GM18870 (cell line): ENCODE measurements around the gene ABITRAM.
"Not testable (repeated sequence)": the region's sequence is repeated elsewhere in the genome, so short reads cannot be mapped to it uniquely, and the experiment has no call there.

ENCODE experiments used
- ATAC-seq: cut with Tn5 transposase; IDR thresholded peaks from one replicate; pipeline ENCODE4 v1.9.1; 2021; ENCODE audit warnings: moderate library complexity; ENCODE audit not compliant: unreplicated experiment

The ABITRAM gene

DNA sequence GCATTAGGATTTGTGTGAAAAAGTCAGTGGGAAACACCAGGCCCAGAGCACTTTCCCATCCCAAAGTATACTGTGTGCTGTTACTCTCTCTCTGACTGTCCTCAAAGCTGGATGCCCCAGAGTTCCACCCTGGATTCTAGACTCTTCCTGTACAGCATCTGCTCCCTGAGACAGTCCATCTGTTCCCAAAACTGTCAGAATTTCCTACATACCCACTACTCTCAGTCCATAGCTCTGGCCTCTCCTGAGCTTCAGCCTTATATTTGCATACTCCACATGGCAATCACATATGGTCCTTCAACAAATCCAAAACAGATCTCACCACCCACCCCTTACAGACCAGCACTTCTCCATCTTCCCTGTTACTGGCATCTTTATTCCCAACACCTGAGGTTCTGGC lies 9.7 kb upstream of the ABITRAM start:
- ATAC-seq, result no peak

DNA sequence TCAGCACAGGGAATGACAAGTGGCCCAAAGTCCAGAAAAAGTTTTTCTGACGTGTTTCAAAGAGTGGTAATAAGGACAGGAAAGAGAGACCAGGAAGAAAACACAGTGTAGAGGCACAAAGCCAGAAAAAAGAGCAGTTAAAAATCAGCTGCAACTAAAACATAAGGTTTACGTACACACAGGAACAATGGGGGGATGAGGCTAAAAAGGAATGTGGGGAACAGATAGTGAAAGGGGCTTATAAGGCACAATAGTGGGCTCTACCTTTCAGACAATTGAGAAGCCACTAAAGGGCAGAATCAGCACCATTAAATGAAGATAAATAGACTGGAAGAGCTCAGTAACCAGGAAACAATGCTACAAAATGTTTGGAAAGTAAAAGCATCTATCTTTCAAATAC lies 5.8 kb upstream of the ABITRAM start:
- ATAC-seq, result no peak

DNA sequence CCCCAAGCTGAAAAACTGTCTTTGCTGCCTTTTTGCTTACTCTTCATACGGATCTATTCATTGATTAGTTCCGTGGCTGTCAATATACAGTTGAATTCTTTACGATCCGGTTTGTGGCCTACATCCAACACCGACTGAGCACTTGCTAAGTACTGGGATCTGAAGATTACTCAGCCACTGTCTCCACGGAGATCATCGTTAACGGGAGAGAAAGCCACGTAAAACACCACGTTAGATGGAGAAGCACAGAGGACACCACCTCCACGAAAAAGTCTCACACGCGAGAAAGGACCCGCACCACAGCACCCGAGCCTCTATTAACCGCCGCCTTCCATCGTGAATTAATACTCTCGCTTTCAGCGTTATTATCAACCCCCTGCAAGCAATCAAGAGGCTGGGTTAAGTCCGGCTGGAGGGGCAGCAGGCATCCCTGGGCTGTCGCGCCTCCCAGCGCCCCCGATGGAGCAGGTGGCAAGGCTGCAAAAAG lies 926 bp upstream of the ABITRAM start:
- no peak for ATAC-seq

DNA sequence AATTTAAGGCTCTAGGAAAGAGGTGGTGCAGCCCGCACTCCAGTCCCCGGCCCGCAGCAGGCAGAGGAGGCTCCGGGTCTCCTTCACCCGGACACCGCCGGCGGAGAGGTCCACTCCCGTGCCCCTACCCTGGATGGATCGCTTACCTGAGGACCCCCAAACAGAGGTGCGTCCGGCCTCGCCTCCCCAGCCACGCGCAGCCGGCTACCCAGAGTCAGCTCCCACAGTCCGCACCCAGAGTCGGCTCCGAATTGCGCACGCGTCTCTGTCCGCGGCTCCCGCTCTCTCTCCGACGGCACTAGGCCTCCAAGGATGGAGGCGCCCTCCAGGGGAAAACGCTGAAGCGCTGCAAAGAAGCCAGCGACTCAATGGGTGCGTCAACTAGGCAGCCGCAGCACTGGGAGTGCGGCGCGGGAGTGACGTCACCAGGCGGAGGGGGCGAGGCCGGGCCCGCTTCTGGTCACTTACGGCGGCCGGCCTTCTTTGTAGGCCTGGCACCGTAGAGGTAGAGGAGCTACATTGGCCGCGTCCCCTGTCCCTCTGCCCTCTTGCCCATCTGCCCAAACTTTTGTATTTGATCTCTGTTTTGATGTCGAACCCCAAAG lies 380 bp upstream of the ABITRAM start, which contains the start of gene ELP1:
Gene ELP1, minus strand, starts transcription at position 407 of the 605 bp plus-strand sequence. CDS start 2,978 bp downstream, outside the sequence.
- ATAC-seq, result peak; percentile 56

DNA sequence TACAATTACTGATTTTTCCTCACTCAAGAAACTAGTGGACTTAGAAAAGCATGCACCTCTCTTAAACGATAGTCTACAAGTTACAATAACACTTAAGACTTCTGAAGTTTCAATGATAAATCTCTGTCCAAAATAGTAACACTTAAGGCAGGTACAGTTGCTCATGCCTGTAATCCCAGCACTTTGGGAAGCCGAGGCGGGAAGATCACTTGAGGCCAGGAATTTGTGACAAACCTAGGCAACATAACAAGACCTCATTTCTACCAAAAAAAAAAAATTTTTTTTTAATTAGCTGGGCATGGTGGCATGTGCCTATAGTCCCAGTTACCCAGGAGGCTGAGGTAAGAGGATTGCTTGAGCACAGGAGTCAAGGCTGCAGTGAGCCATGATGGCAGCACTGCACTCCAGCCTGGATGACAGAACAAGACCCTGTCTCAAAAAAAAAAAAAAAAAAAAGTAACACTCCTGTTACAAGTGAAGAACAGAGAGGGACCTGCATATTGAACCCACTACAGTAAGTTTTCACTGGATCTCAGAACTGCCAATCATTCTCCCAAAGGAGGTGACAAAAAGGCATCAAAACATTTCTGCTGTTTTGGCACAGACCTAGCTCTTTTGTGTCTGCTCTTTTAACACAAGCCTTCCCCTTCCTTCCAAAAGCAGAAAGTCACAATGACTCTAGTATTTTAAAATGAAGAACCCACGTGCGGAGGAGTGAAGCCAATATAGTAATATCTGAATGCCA lies 3.5 kb downstream of the ABITRAM start:
- no peak for ATAC-seq

DNA sequence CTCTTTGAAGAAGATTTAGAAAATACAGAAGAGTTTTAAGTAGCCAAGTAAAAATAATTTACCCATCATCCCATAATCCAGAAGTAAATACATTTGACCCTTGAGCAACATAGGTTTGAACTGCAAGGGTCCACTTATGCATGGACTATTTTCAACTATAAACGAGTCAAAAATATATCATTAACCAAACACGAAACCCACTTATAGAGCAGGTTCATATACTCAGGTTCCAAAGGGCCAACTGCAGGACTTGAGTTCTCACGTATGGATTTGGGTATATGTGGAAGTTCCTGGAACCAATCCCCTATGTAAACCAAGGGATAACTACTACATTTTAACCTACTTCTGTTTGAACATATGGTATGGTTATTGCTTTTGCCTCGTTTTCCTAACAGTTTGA lies 5.8 kb downstream of the ABITRAM start:
- ATAC-seq, result no peak

DNA sequence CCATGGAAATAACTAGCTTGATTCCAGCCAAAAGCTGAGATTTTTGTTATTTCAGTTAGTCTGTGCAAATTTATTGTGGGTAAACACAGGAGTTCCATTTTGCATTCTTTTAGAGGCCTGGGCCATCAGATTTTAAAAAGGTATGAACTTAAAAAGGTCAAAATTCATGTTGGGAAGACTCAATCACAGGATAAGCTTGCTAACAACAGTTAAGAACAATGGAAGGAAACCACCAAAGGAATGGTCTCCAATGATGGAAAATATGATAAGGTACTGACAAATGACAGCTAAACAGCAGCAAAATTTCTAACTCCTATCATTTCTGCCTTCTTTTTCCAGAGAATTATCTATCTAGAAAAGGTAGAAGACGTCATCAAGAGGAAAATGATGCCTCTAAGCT lies 16.0 kb downstream of the ABITRAM start:
- ATAC-seq, result no peak

DNA sequence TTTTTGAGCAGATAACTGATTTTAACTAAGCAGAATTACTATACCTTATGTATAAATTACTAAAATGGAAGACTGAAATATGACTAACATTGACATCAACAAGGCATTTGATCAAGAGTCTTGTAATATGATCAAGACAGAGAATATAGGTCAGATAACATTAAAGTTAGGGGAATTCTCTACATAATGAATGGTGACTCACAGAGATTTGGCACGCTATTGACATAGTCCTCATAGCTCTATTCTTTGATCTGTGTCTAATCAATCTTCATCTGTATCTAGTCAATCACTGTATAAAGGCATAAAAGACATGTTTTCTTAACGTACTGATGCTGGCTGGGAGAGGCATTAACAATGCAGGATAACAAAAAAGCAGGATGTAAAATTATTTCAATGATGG lies 17.4 kb downstream of the ABITRAM start:
- no peak for ATAC-seq

DNA sequence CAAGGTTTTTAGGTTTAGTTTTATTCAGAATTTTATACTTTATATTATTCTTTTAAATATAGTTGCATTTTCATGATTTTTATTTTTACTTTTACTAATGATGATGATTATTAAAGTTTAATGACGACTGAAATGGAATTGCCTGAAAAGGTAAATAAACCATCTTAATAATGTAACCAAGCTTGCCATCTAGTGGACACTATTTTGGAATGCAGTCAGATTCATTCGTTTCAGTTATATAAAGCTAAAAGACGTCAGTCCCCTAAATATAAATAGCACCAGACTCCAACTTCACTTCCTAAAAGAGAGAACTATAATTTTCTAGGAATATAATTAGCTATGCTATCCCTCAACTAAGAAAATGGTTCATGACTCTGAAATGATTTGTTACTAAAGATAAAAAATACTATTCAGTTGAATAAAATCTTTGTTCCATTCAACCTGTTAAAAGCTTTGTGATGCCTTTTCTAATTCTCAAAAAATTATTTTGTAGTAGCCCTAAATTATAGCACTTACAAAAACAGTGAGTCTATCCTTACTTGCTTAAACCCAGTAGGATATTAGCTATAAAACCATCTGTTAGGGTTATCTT lies 19.9 kb downstream of the ABITRAM start:
- no peak for ATAC-seq

DNA sequence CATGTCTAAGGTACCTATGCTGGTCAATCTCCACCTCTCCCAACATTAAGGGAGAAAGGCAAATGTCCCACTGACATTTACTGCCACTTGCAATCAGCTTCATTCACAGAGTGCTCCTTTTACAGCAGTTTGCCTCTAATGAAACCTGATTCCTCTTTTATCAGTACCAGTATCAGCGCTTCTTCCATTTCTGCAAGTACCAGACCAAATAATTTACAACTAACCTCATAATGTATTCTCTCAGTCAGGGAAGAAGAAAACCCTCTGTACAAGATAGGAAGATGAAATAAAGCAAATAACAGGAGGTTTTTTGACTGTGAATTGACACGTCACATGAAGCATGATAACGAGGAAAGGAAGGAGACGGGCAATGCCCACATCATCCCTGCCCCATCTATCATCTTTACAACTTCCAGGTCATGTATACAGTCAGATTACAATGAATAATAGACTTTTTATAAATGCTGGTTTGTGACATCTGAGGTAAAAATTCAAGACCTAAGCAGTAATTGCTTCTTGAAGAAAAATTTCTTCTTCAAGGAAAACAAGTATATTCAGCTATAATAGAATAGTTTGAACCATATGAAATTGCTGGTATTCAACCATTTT lies 21.9 kb downstream of the ABITRAM start:
- no peak for ATAC-seq

DNA sequence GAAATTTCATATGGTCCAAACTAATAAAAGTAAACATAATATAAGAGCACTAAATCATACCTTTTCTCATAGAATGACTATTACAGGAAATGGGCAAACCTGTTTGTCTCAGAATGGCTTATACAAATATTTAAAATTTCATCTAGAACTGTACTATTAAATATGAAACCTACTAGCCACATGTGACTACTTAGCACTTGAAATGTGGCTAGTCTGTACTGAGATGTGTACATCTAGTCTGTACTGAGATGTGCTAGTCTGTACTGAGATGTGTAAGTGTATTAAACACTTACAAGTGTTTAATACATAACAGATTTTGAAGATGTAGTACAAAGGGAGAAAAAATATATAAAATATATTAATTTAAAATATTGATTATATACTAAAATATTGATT lies 22.4 kb downstream of the ABITRAM start:
- no peak for ATAC-seq

DNA sequence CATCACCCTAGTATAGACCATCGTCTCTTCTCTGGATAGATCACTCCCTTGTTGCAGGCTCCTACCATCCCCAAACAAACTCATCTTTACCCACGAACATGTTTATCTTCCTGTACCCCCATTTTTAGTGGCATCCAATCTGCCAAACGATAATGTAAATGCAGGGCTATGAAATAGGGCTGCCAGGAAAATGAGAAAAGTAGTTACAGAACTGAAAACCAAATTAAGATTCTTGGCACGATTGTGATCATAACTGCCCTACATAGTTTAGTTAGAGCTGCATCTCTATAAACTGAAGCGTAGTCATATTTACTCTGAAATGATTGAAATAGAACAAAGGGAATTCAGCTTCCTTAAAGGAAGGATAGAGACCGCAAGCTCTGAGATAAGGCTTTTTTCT lies 26.1 kb downstream of the ABITRAM start:
- no peak for ATAC-seq

DNA sequence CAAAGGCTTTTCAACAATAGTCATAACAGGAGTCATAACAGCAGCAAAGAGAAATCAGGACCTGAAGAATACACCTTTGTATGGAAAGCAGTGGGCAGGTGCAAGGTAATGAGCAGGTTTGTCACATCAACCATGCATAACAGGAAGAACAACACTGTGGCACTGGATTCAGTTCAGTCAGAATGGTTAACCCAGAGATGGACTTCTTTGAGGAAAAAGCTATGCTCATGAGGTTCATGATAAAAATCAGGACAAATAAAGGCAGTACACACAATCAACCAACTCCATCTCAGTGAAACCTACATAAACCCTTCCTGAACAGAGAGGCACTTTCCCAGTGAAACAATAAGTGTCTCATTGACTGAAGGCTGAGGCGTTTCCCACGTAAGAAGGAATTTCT lies 27.0 kb downstream of the ABITRAM start:
- ATAC-seq, result no peak

DNA sequence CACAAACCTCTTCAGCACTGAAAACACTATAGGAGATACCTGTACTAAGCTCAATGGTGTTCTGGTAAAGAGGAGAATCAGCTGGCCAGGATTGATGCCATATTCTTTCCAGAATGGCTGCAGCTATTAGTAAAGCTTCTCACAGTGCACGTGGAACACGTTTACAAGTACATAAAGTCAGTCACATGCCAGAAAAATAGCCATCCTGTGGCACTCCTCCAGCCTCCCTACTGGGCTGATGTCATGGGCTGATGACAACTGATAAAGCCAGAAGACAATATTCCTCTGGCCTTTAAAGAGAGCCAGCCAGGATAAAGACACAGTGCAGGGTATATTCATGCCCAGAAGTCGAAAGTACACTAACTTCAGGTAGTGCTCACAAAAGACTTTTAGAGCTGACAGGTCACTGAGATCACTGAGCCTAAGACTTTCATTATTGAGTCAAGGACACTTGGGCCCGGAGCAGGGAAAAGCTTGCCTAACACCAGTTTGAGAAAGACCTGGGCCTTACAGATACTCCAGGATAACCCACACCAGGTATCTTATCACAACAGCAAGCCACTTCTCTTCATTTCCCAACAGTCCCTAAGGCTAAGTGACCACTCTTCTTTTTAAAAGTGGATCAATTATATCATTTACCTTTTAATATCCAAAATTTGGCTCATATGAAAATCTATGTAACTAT lies 29.4 kb downstream of the ABITRAM start:
- ATAC-seq, result no peak

DNA sequence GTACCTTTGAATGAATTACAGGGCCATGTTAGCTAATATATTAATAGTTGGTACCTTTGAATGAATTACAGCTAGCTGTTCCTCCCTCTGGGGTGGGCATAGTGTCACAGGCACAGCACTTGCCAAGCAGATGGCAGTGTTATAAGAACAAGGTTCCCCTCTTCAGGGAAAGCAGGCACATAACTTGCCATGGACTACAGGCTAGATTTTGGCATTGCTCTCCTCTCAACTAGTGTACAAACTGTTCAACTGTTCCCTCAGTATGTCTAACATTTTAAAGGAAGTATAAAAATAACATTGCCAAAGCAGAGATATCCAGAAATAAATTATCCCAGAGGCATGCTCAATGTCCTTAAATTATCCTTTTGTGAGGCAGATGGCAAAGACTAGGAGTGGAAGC lies 33.7 kb downstream of the ABITRAM start:
- ATAC-seq, result no peak

DNA sequence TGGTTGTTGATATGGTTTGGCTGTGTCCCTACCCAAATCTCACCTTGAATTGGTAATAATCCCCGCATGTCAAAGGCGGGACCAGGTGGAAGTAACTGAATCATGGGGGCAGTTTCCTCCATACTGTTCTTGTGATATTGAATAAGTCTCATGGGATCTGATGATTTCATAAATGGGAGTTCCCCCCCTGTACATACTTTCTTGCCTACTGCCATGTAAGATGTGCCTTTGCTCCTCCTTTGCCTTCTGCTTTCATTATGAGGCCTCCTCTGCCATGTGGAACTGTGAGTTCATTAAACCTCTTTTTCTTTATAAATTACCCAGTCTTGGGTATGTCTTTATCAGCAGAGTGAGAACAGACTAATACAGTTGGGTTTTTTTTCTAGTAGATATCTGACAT lies 37.2 kb downstream of the ABITRAM start:
- not testable (repeated sequence) for ATAC-seq

DNA sequence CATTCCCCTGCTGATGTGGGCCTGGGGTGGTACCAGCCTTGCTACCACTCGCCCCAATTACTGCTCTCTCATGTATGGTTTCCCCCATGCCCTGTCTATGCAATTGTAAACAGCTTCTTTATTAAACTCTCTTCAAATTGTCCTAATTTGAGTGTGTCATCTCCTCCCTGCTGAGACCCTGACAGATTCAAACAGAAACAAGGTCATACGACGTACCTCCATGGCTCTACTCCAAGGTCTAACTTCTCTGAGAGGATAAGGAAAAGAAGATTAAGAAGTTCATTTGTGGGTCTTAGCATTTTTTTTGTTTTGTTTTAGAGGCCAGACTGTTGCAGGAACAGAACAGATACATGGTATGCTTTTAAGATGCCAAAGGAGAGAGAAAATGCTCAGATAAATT lies 38.0 kb downstream of the ABITRAM start:
- no peak for ATAC-seq

DNA sequence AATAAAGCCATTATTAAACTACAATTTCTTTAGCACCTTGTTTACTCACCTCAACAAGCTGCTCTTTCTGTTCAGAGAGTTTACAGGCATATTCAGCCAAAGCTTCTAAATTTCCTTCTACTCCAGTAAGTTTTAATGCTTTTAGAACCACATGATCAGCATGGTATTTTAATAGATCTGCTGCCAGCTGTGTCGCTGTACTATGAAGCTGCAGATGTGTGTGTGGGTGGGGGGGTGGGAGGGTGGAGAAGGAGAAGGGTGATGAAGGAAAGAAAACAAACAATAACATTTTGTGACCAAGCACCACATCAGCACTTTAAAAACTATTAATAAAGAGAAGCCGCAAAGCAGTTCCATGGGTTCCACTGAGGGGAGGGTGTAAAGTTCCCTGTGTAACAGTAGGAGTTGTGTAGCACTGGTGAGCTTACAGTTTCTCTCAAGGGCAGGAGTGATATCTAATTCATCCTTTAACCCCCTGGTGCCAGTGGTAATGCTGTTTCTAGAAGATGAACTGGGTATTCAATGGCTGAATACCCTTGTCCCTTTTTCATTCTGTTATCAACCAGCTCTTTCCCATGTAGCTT lies 38.5 kb downstream of the ABITRAM start:
- no peak for ATAC-seq

DNA sequence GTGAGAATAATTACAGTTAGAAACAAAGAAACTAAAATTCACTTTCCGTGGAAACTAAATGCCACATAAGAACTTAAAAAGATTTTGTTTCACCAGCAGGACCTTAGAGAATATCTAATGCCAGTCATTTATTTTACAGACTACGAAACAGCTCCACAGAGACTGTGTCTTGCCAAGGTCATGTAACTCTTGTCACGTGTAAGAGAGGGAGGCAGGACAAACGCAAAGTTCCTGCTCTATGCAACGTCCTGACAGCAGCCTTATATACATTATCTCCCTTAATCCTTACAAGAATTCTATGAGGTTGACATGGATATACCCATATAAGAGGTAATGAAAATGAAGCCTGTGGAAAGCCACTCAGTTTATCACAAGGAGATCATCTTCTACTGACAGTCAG lies 39.7 kb downstream of the ABITRAM start:
- no peak for ATAC-seq

DNA sequence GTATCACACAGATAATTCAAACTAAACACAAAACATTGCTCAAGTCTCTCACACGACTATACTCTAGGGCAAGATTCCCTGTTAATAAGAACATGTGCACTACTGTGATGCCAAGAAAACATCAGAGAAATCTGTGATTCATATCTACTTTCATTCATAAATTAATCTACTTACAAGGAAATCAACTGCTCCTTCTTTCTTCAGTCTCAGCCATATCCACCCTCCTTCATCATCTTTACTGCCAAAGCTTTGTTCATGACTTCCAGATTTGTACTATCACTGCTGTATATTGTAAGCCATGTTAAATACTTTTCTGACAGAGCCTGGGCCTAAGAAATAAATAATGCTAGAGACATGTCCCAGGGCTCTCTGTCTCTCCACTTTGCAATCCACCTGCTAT lies 44.0 kb downstream of the ABITRAM start:
- no peak for ATAC-seq

DNA sequence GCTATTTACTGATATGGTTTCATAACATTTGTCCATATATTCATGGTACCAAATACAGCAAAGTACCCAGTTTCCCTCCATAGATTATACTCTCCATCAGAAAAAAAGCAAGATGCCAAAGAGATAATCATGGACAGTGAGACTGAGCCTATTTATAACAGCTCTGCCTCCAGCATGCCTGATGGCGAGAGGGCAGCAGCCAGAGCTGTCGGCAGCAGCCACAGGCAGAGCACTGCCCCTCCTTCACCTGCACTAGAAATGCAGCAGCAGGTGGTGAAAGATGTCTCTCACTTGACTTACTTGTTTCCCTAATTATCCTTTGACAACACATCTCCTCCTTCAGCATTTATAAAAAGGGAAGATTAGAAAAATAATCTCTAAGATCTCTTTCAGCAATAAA lies 46.7 kb downstream of the ABITRAM start:
- no peak for ATAC-seq
